ENCODE data around the gene RAPSN.
A peak's percentile ranks its signal among the peaks of the same experiment; 100 is the strongest.

Gene RAPSN

DNA sequence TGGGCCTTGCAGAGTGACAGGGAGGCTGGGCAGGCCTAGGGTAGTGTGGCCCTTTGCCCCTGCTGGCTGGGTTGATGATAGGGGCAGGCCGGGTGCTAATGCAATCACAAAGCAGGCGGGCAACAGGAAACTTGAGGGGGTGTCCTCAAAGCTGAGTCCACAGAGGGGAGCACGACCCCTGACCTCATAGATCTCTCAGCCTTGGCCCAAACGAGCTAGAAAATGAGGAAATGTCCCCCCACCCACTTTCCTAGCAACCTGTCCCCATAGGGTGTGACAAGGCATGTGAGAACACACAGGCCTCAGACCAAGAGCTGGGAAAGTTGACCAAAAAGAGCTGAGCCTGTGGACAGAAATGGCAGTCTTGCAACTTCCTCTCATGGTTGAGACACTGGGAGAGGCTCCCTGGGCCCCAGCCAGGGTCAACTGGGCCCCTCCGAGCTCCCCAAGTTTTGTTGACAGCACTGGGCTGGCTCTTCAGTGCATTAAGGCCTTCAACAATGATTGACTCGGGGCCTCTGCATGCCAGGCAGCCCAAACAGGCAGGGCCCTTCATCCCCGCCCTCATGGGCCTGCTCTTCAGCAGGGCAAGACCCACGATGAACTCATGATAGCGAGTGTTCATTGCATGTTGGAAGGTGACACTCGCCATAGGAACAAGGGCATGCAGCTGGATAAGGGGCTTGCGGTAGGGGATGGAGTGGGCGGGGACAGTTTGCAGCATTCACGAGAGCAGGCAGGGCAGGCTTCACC is 60.8 kb downstream of the RAPSN start:
- DNase-seq: peak; percentile 43
